Measurements from ENCODE around the gene TUB. TPM values are rescaled to one million over a fixed set of nuclear protein-coding genes. Genes with fewer than 3 reads are reported as not detected.

Gene TUB
- total and polyA plus RNA-seq, 2 experiments from 2014 or later, result 6.7 to 48.2 TPM

DNA sequence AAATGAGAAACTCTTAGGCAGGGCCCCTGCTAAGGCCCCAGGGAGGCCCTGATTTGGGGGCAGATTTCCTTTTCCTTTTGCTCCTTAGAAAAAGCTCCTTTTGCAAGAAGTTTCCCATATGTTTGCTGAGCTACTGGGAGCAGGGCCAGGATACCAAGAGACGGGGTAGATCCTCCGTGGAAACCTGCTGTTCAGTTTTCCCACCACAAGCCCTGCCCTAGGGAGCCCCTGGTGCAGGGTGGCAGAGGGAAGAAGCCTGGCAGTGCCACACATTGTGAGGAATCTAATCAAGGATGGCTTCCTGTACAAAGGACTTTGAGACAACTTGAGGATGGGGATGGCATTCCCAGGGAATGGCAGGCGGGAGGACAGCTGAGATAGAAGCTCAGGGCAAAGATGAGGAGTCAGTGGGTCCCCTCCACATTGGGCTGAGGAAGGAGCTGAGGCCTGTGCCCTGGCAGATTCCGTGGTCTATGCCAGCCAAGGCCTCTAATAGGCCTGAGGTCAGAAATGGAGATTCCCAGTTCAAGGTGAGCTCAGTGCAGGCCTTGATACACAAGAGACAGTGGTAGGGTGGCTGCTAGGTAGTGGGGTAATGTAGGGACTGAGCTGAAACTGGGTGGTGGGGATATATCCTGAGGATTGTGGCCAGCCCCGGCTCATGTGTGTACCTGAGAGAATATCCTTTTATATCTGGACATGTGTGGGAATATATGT lies 15.0 kb downstream of the TUB start:
- DNase-seq (ENCODE audit: low read depth in 1 of 2, low spot score in 1 of 2), result no peak
- H3K9me3 ChIP-seq (ENCODE audit: low read depth), result no peaks in the 10 kb centered on the region
- H3K4me3 ChIP-seq, result no peak overlapping the region
- H3K27me3 ChIP-seq, result no peaks in the 10 kb centered on the region
- H3K27ac ChIP-seq, result no peak overlapping the region
- peaks cover 5% of the 10 kb centered on the region for H3K36me3 ChIP-seq
- TF ChIP-seq, protein P1, sequence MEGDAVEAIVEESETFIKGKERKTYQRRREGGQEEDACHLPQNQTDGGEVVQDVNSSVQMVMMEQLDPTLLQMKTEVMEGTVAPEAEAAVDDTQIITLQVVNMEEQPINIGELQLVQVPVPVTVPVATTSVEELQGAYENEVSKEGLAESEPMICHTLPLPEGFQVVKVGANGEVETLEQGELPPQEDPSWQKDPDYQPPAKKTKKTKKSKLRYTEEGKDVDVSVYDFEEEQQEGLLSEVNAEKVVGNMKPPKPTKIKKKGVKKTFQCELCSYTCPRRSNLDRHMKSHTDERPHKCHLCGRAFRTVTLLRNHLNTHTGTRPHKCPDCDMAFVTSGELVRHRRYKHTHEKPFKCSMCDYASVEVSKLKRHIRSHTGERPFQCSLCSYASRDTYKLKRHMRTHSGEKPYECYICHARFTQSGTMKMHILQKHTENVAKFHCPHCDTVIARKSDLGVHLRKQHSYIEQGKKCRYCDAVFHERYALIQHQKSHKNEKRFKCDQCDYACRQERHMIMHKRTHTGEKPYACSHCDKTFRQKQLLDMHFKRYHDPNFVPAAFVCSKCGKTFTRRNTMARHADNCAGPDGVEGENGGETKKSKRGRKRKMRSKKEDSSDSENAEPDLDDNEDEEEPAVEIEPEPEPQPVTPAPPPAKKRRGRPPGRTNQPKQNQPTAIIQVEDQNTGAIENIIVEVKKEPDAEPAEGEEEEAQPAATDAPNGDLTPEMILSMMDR (IDR thresholded peaks at IDR 0.05; ENCODE audit: low read depth, low read length), result no peak
- no peaks in the 10 kb centered on the region for H3K4me1 ChIP-seq (ENCODE audit: low read depth)

GRCh38 chr11:8096575-8096974 lies 15.6 kb downstream of the TUB start:
- Histone ChIP-seq H3K36me3 (peaks cover 5% of the 10 kb centered on the region), H3K27ac (no peak overlapping the region), H3K9me3 (ENCODE audit: low read depth) (no peaks in the 10 kb centered on the region), H3K4me1 (ENCODE audit: low read depth) (no peaks in the 10 kb centered on the region), H3K4me3 (no peak overlapping the region), H3K27me3 (no peaks in the 10 kb centered on the region)
- TF ChIP-seq, protein P1 (IDR thresholded peaks at IDR 0.05; ENCODE audit: low read depth, low read length), result no peak
- DNase-seq (ENCODE audit: low read depth in 1 of 2, low spot score in 1 of 2), result no peak

DNA sequence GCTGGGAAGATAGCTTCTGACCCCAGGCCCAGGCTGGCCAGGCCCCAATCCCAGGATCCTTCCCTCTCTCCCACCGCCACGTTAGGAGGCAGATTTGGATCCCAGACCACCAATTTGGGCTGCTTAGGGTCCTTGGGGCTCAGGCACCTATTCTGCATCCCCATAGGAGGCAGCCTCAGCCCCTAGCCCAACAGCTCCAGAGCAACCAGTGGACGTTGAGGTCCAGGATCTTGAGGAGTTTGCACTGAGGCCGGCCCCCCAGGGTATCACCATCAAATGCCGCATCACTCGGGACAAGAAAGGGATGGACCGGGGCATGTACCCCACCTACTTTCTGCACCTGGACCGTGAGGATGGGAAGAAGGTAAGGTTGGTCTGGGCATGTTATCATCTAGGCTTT lies 16.1 kb downstream of the TUB start:
- TF ChIP-seq, protein P1 (IDR thresholded peaks at IDR 0.05; ENCODE audit: low read depth, low read length), result no peak
- Histone ChIP-seq H3K4me1 (ENCODE audit: low read depth) (no peaks in the 10 kb centered on the region), H3K4me3 (no peak overlapping the region), H3K9me3 (ENCODE audit: low read depth) (no peaks in the 10 kb centered on the region), H3K27ac (no peak overlapping the region), H3K36me3 (peaks cover 5% of the 10 kb centered on the region), H3K27me3 (no peaks in the 10 kb centered on the region)
- DNase-seq (ENCODE audit: low read depth in 1 of 2, low spot score in 1 of 2), result no peak

GRCh38 chr11:8097468-8097867 lies 16.5 kb downstream of the TUB start:
- DNase-seq (ENCODE audit: low read depth in 1 of 2, low spot score in 1 of 2), result no peak
- Histone ChIP-seq H3K4me3 (no peak overlapping the region), H3K27ac (no peak overlapping the region), H3K27me3 (no peaks in the 10 kb centered on the region), H3K4me1 (ENCODE audit: low read depth) (no peaks in the 10 kb centered on the region), H3K9me3 (ENCODE audit: low read depth) (no peaks in the 10 kb centered on the region), H3K36me3 (peaks cover 5% of the 10 kb centered on the region)
- TF ChIP-seq, protein P1 (IDR thresholded peaks at IDR 0.05; ENCODE audit: low read depth, low read length), result no peak

DNA sequence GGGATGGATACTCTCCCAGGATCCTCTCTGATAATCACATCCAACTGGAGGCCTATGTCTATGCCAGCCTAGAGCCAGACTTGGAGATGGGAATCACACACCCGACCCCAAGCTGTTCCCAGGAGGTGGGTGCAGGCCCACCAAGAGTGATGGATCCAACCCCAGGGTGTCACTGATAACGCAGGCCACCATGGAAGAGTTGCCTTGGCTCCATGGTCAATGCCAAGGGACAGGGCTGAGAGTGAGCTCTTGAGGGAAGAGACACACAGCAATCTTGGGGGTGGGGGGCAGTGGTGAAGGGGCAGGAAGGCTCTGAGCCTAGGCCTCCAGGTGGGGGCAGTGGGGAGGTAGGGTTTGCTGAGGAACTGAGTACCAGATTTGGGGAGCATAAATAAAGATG lies 16.9 kb downstream of the TUB start:
- Histone ChIP-seq H3K36me3 (peaks cover 5% of the 10 kb centered on the region), H3K4me3 (no peak overlapping the region), H3K4me1 (ENCODE audit: low read depth) (no peaks in the 10 kb centered on the region), H3K27ac (no peak overlapping the region), H3K9me3 (ENCODE audit: low read depth) (no peaks in the 10 kb centered on the region), H3K27me3 (no peaks in the 10 kb centered on the region)
- TF ChIP-seq, protein P1 (IDR thresholded peaks at IDR 0.05; ENCODE audit: low read depth, low read length), result no peak
- DNase-seq (ENCODE audit: low read depth in 1 of 2, low spot score in 1 of 2), result no peak

Measured in cardiac muscle cell (in vitro differentiated cells and primary cell).